ENCODE results near the gene IMPACT. TPM values are rescaled to one million over a fixed set of nuclear protein-coding genes. Genes with fewer than 3 reads are reported as not detected.

The IMPACT gene
- total RNA-seq, 1 donor = 35.4 TPM

DNA sequence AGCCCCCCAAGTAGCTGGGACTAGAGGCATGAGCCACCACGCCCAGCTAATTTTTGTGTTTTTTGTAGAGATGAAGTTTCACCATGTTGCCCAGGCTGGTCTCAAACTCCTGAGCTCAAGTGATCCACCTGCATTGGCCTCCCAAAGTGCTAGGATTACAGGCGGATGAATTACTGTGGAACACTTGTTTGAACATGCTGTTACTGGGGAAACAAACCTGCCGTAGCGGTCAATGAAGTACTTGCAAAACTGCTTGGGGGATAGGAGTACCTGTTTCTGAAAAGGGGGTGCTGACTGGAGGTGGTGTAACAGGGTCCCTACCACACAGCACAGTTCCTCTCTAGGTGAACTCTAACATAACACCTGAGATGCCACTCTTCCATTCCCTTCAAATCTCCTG, 5.9 kb upstream of the IMPACT start:
- no peak overlapping the region for H3K4me3 ChIP-seq (ENCODE audit: low read depth, low read length)
- TF ChIP-seq, protein P1, sequence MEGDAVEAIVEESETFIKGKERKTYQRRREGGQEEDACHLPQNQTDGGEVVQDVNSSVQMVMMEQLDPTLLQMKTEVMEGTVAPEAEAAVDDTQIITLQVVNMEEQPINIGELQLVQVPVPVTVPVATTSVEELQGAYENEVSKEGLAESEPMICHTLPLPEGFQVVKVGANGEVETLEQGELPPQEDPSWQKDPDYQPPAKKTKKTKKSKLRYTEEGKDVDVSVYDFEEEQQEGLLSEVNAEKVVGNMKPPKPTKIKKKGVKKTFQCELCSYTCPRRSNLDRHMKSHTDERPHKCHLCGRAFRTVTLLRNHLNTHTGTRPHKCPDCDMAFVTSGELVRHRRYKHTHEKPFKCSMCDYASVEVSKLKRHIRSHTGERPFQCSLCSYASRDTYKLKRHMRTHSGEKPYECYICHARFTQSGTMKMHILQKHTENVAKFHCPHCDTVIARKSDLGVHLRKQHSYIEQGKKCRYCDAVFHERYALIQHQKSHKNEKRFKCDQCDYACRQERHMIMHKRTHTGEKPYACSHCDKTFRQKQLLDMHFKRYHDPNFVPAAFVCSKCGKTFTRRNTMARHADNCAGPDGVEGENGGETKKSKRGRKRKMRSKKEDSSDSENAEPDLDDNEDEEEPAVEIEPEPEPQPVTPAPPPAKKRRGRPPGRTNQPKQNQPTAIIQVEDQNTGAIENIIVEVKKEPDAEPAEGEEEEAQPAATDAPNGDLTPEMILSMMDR (IDR thresholded peaks at IDR 0.05; ENCODE audit: insufficient read depth, low read depth, low read length) = no peak
- no peak for DNase-seq (ENCODE audit: low read depth)

DNA sequence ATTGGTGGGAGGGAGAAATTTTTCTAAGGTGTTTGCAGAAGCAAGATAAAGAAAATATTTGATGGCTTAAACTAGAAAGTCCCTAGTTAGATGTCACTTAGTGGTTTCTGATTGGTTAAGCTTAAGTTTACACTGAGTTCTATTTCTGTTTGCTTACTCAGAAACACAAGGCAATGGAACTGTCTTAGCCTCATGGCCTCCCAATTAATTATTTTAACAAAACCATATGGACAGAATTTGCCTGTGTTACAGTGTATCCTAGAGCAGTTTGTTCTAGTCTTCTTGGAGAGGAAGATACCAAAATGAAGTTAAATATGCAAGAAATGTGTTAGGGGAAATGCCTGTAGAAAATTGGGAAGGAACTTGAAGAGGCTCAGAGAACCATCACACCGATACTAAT, 4.6 kb upstream of the IMPACT start:
- DNase-seq (ENCODE audit: low read depth) = no peak
- TF ChIP-seq, protein P1 (IDR thresholded peaks at IDR 0.05; ENCODE audit: insufficient read depth, low read depth, low read length) = no peak
- no peak overlapping the region for H3K4me3 ChIP-seq (ENCODE audit: low read depth, low read length)

DNA sequence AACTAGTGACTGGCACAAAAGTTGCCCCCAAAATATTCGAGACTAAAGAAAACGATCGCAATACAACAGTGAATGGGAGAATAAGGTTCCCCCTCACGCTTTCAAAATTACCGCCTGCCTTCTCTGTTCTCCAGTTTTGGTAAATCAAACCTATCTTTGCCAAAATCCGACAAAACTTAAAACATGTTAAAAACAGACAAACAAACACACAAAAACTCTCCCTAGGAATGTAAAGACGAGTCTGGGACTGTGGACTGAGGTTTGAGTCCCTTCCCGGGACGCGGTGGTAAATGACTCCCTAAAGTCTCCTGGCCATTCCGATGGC, 435 bp upstream of the IMPACT start:
- TF ChIP-seq, protein P1 (IDR thresholded peaks at IDR 0.05; ENCODE audit: insufficient read depth, low read depth, low read length) = no peak
- H3K4me3 ChIP-seq (ENCODE audit: low read depth, low read length) = peak overlapping the region; percentile 75
- DNase-seq (ENCODE audit: low read depth) = no peak

DNA sequence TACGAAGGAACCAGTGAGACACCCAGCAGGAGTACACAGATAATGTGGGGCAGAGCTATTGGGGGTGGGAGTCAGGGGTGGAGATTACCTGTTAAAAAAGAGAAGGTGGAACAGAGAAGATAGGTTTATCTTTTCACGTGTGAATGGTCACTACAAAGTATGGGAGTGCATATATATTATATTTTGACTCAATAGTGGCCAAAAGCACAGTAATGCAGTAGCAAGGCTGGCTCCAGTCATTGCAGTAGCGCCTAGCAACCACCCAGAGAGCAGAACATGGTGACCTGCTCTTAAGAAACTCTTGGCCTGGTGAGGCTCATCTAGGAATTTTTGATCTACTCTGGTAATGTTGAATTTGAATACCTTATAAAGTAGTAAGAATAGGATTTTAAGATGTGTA, 1.0 kb downstream of the IMPACT start:
- DNase-seq (ENCODE audit: low read depth) = no peak
- TF ChIP-seq, protein P1 (IDR thresholded peaks at IDR 0.05; ENCODE audit: insufficient read depth, low read depth, low read length) = no peak
- peak overlapping the region; percentile 75 for H3K4me3 ChIP-seq (ENCODE audit: low read depth, low read length)

DNA sequence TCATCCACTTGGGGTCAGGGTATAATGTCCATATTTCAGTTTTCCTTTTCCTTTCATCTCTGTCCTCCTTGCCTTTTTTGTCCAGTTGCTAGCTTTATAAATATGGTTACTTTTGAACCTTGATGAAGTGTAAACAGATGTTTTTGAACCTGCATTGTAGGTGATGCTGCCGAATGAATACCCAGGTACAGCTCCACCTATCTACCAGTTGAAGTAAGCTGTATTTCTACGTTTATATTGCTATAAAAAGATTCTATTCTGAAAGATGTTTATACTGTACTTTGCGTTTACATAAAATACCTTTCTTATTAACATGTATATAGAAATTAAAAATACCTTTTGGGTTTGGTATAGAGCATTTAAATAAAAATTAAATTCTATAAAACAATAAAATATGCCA, 2.2 kb downstream of the IMPACT start:
- TF ChIP-seq, protein P1 (IDR thresholded peaks at IDR 0.05; ENCODE audit: insufficient read depth, low read depth, low read length) = no peak
- DNase-seq (ENCODE audit: low read depth) = no peak
- H3K4me3 ChIP-seq (ENCODE audit: low read depth, low read length) = no peak overlapping the region

DNA sequence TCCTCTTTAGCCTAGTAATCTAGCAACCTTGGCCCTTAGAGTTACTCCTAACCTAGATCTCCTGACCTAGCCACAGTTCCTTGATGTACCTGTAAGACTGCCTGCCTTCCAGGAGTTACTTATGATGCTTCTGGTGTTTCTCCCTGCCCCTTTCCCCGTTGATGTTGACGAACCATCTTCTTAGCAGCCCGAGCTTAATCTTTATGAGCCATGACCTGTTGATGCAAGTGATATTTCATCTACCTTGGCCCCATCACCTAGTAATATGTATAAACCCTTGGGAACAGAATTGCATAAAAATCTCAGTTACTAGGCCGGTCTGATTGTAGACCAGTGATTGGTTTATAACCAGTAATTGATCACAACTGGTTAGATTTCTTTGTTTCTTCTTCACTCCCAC, 2.7 kb downstream of the IMPACT start:
- DNase-seq (ENCODE audit: low read depth) = no peak
- TF ChIP-seq, protein P1 (IDR thresholded peaks at IDR 0.05; ENCODE audit: insufficient read depth, low read depth, low read length) = no peak
- H3K4me3 ChIP-seq (ENCODE audit: low read depth, low read length) = no peak overlapping the region

DNA sequence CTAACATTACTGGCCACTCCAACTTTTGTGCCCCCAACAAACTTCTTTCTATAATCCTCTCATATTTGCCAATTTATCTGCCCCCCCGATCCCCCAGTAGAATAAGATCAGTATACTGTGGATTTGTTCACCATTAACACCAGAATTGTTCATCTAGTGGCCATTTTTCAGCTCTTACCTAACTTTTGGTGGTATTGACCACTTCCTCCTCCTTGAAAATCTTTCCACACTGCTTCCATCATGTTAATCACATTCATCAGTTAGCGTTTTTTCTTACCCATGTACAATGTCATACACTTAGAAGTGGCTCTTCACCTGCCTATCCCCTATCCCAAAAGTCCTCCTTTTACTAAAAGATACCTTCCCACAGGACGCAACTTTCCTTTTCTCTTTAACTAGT, 6.1 kb downstream of the IMPACT start:
- TF ChIP-seq, protein P1 (IDR thresholded peaks at IDR 0.05; ENCODE audit: insufficient read depth, low read depth, low read length) = no peak
- DNase-seq (ENCODE audit: low read depth) = no peak
- no peak overlapping the region for H3K4me3 ChIP-seq (ENCODE audit: low read depth, low read length)
